A549 (cell line): ENCODE data around the gene CPLX1.

Experiments
- CEBPB ChIP-seq, 2 experiments: fragments of >200 bp in 1 of 2; sonication (Bioruptor Twin) in 1 of 2; formaldehyde crosslinking in 1 of 2; IDR thresholded peaks; 2 replicates each; pipeline ENCODE4 v1.6.1; 2012 to 2016
- EP300 ChIP-seq, 2 experiments: fragments of >200 bp; sonication (Bioruptor Twin); formaldehyde crosslinking; IDR thresholded peaks; 2 replicates in 1 of 2; 3 replicates in 1 of 2; pipeline ENCODE4 v1.6.1; 2016 to 2017
- JUNB ChIP-seq: fragments of >200 bp; sonication (Bioruptor Twin); formaldehyde crosslinking; IDR thresholded peaks from 2 replicates; pipeline ENCODE4 v1.6.1; 2016
- KDM1A ChIP-seq: fragments of 200-600 bp; sonication (generic); IDR thresholded peaks from 2 replicates; pipeline ENCODE4 v1.6.1; 2016; ENCODE audit warnings: low read depth, mild to moderate bottlenecking
- MAFK ChIP-seq: fragments of 450-650 bp; IDR thresholded peaks from 2 replicates; pipeline ENCODE4 v1.6.1; 2014; ENCODE audit not compliant: partially characterized antibody
- NFE2L2 ChIP-seq: fragments of 150-350 bp; conservative IDR thresholded peaks from 2 replicates; pipeline ENCODE4 v1.6.1; 2014; ENCODE audit warnings: low read length
- POLR2A ChIP-seq: IDR thresholded peaks from 2 replicates; pipeline ENCODE4 v1.6.1; 2012; ENCODE audit warnings: mild to moderate bottlenecking, low read length
- RFX5 ChIP-seq: fragments of 450-650 bp; IDR thresholded peaks from 2 replicates; pipeline ENCODE4 v1.7.1; 2014; ENCODE audit warnings: antibody characterized with exemption, mild to moderate bottlenecking, moderate library complexity
- ZFP36 ChIP-seq: fragments of 450-650 bp; IDR thresholded peaks from 2 replicates; pipeline ENCODE4 v1.6.1; 2014; ENCODE audit warnings: borderline replicate concordance; ENCODE audit not compliant: partially characterized antibody
- ZSCAN20 ChIP-seq: fragments of 250-450 bp; sonication (Bioruptor Pico); IDR thresholded peaks from 2 replicates; pipeline ENCODE4 v1.8.0; 2022; ENCODE audit warnings: mild to moderate bottlenecking, moderate library complexity
- TF ChIP-seq, protein P1 (sequence below): fragments of >200 bp; sonication (Bioruptor Twin); formaldehyde crosslinking; IDR thresholded peaks from 3 replicates; pipeline ENCODE4 v1.5.1; 2016
- TF ChIP-seq, protein P2 (sequence below): fragments of 150-350 bp; IDR thresholded peaks from 2 replicates; pipeline ENCODE4 v1.6.1; 2014; ENCODE audit warnings: low read depth, mild to moderate bottlenecking, low read length
- TF ChIP-seq, protein P3 (sequence below): fragments of 250-450 bp; sonication (Bioruptor Pico); IDR thresholded peaks from 2 replicates; pipeline ENCODE4 v1.5.0; 2020; ENCODE audit warnings: low read depth, mild to moderate bottlenecking, moderate library complexity
- TF ChIP-seq, protein P4 (sequence below): fragments of 200-600 bp; sonication (generic); IDR thresholded peaks from 2 replicates; pipeline ENCODE4 v1.6.1; 2016; ENCODE audit warnings: antibody characterized with exemption, mild to moderate bottlenecking, moderate library complexity

DNA sequence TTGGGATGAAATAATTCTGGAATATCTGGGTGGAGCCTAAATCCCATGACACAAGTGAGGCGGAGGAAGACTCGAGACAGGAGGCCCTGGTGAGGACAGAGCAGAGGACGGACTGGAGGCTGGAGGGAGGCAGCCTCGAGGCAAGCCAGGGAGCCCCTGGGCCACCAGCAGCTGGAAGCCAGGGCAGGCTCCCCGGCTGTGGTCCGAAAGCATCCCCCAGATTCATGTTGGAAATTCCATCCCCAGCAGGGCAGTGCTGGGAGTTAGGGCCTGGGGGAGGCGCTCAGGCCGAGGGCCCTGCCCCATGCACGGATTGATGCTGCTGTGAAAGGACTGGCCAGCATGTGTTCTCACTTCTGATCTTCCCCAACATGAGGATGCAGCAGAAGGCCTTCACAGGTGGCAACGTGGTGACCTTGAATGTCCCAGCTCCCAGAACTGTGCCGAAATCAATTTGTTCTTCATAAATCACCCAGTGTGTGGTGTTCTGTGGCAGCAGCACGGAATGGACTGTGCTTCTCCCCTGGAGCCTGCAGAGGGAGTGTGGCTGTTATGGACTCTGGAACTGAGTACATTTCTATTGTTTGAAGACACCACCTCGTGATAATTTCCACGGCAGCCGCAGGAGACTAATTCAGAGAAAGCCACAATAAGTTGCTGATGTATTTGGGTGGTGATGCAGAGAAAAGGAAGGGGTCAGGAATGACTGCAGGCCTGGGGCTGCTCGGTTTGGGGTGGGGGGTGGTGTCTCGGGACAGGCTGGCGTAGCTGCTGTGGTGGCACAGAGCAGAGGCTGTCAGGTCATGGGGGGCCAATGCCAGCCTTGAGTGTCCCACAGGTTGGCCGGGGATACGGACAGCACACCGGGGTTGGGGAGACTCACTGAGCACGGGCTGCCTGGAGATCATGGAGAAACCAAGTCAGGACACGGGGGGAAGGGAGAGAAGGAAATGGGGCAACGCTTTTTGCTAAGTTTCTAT, 63.4 kb downstream of the CPLX1 start:
- TF ChIP-seq, protein P1, sequence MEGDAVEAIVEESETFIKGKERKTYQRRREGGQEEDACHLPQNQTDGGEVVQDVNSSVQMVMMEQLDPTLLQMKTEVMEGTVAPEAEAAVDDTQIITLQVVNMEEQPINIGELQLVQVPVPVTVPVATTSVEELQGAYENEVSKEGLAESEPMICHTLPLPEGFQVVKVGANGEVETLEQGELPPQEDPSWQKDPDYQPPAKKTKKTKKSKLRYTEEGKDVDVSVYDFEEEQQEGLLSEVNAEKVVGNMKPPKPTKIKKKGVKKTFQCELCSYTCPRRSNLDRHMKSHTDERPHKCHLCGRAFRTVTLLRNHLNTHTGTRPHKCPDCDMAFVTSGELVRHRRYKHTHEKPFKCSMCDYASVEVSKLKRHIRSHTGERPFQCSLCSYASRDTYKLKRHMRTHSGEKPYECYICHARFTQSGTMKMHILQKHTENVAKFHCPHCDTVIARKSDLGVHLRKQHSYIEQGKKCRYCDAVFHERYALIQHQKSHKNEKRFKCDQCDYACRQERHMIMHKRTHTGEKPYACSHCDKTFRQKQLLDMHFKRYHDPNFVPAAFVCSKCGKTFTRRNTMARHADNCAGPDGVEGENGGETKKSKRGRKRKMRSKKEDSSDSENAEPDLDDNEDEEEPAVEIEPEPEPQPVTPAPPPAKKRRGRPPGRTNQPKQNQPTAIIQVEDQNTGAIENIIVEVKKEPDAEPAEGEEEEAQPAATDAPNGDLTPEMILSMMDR = no peak
- TF ChIP-seq ZSCAN20 = no peak
- TF ChIP-seq, protein P2, sequence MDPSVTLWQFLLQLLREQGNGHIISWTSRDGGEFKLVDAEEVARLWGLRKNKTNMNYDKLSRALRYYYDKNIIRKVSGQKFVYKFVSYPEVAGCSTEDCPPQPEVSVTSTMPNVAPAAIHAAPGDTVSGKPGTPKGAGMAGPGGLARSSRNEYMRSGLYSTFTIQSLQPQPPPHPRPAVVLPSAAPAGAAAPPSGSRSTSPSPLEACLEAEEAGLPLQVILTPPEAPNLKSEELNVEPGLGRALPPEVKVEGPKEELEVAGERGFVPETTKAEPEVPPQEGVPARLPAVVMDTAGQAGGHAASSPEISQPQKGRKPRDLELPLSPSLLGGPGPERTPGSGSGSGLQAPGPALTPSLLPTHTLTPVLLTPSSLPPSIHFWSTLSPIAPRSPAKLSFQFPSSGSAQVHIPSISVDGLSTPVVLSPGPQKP = no peak
- TF ChIP-seq JUNB = no peak
- no peak for TF ChIP-seq CEBPB (IDR thresholded peaks at IDR 0.05)
- no peak for TF ChIP-seq ZFP36
- no peak for TF ChIP-seq KDM1A
- TF ChIP-seq MAFK = no peak
- no peak for TF ChIP-seq RFX5
- TF ChIP-seq EP300 (IDR thresholded peaks at IDR 0.05) = no peak
- TF ChIP-seq POLR2A = no peak
- TF ChIP-seq NFE2L2 = no peak
- TF ChIP-seq, protein P3, sequence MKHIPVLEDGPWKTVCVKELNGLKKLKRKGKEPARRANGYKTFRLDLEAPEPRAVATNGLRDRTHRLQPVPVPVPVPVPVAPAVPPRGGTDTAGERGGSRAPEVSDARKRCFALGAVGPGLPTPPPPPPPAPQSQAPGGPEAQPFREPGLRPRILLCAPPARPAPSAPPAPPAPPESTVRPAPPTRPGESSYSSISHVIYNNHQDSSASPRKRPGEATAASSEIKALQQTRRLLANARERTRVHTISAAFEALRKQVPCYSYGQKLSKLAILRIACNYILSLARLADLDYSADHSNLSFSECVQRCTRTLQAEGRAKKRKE (CRISPR knock-in tag) = no peak
- TF ChIP-seq, protein P4, sequence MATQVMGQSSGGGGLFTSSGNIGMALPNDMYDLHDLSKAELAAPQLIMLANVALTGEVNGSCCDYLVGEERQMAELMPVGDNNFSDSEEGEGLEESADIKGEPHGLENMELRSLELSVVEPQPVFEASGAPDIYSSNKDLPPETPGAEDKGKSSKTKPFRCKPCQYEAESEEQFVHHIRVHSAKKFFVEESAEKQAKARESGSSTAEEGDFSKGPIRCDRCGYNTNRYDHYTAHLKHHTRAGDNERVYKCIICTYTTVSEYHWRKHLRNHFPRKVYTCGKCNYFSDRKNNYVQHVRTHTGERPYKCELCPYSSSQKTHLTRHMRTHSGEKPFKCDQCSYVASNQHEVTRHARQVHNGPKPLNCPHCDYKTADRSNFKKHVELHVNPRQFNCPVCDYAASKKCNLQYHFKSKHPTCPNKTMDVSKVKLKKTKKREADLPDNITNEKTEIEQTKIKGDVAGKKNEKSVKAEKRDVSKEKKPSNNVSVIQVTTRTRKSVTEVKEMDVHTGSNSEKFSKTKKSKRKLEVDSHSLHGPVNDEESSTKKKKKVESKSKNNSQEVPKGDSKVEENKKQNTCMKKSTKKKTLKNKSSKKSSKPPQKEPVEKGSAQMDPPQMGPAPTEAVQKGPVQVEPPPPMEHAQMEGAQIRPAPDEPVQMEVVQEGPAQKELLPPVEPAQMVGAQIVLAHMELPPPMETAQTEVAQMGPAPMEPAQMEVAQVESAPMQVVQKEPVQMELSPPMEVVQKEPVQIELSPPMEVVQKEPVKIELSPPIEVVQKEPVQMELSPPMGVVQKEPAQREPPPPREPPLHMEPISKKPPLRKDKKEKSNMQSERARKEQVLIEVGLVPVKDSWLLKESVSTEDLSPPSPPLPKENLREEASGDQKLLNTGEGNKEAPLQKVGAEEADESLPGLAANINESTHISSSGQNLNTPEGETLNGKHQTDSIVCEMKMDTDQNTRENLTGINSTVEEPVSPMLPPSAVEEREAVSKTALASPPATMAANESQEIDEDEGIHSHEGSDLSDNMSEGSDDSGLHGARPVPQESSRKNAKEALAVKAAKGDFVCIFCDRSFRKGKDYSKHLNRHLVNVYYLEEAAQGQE = no peak
